Ovary (tissue), 3 donors: ENCODE measurements around the gene ITGB6.

Experiments
- EP300 ChIP-seq: sonication (generic); formaldehyde crosslinking; IDR thresholded peaks from one replicate; pipeline ENCODE4 v1.6.1; 2017; ENCODE audit warnings: antibody characterized with exemption
- POLR2A ChIP-seq: fragments of 450-650 bp; IDR thresholded peaks from one replicate; pipeline ENCODE4 v1.6.1; 2017; ENCODE audit warnings: antibody characterized with exemption, mild to moderate bottlenecking, moderate library complexity
- TF ChIP-seq, protein P1 (sequence below), 3 donors: fragments of 450-650 bp in 2 of 3; fragments of 200-600 bp in 1 of 3; IDR thresholded peaks; one replicate each; pipeline versions ENCODE4 v1.5.1 to v1.8.0; 2016 to 2022; ENCODE audit warnings: antibody characterized with exemption in 3 of 3, mild to moderate bottlenecking in 1 of 3
- donor health status: DM: no; HTN: no; CAD: no.

DNA sequence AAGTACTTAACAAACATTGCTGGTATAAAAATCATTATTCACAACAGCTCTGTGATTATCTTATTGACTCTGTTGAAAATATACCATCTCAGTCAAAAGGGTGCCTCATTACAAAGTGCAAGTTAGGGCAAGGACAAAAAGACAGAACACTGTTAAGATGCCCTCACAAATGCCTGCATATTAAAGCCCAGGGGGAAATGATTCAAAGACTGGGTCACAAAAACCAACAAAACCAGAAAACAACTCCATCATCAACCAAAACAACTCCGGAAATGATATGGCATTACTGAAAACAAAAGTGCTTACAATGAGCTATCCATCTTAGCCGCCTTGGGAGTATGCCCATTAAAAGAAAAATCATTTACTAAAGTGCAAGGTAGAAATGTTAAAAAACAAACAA lies 147.5 kb downstream of the ITGB6 start:
- TF ChIP-seq, protein P1, sequence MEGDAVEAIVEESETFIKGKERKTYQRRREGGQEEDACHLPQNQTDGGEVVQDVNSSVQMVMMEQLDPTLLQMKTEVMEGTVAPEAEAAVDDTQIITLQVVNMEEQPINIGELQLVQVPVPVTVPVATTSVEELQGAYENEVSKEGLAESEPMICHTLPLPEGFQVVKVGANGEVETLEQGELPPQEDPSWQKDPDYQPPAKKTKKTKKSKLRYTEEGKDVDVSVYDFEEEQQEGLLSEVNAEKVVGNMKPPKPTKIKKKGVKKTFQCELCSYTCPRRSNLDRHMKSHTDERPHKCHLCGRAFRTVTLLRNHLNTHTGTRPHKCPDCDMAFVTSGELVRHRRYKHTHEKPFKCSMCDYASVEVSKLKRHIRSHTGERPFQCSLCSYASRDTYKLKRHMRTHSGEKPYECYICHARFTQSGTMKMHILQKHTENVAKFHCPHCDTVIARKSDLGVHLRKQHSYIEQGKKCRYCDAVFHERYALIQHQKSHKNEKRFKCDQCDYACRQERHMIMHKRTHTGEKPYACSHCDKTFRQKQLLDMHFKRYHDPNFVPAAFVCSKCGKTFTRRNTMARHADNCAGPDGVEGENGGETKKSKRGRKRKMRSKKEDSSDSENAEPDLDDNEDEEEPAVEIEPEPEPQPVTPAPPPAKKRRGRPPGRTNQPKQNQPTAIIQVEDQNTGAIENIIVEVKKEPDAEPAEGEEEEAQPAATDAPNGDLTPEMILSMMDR (IDR thresholded peaks at IDR 0.05) = no peak
- TF ChIP-seq POLR2A (no peak), EP300 (no peak)
